Stomach (tissue), 9 donors: ENCODE results near the gene PAH. TPM values are rescaled to one million over a fixed set of nuclear protein-coding genes. Genes with fewer than 3 reads are reported as not detected.

ENCODE experiments used
- DNase-seq, 2 donors: peaks; one replicate each; pipeline versions ENCODE4 v3.0.0 to v3.0.0-alpha.2; 2013 to 2019
- H3K27ac ChIP-seq, 5 donors: fragments of 200-600 bp in 4 of 5; sonication (generic) in 4 of 5; one replicate each; pipeline ENCODE4 v1.5.1; 2013 to 2019; ENCODE audit warnings: mild to moderate bottlenecking in 1 of 5, moderate library complexity in 1 of 5
- H3K27me3 ChIP-seq, 3 donors: fragments of 200-600 bp; sonication (generic); one replicate each; pipeline ENCODE4 v1.5.1; 2017 to 2019; ENCODE audit warnings: mixed run types in 1 of 3
- H3K36me3 ChIP-seq, 4 donors: fragments of 200-600 bp; sonication (generic); 1 replicate in 3 of 4; 2 replicates in 1 of 4; pipeline ENCODE4 v1.5.1; 2016 to 2019
- H3K4me1 ChIP-seq, 4 donors: fragments of 200-600 bp; sonication (generic); one replicate each; pipeline ENCODE4 v1.5.1; 2016 to 2019
- H3K4me3 ChIP-seq, 4 donors: fragments of 200-600 bp; sonication (generic) in 3 of 4; one replicate each; pipeline ENCODE4 v1.5.1; 2016 to 2019; ENCODE audit warnings: mild to moderate bottlenecking in 1 of 4
- H3K9me3 ChIP-seq, 4 donors: fragments of 200-600 bp; sonication (generic); one replicate each; pipeline ENCODE4 v1.5.1; 2016 to 2019
- CTCF ChIP-seq, 7 experiments: fragments of 450-650 bp in 4 of 7; fragments of 200-600 bp in 3 of 7; sonication (generic) in 3 of 7; IDR thresholded peaks; one replicate each; pipeline ENCODE4 v1.5.1; 2016 to 2019; ENCODE audit warnings: antibody characterized with exemption in 7 of 7, control low read depth in 2 of 7, mild to moderate bottlenecking in 1 of 7
- EP300 ChIP-seq: sonication (generic); formaldehyde crosslinking; IDR thresholded peaks from one replicate; pipeline ENCODE4 v1.6.1; 2017; ENCODE audit warnings: antibody characterized with exemption
- POLR2A ChIP-seq, 4 donors: fragments of 450-650 bp; IDR thresholded peaks; one replicate each; pipeline ENCODE4 v1.6.1; 2016; ENCODE audit warnings: antibody characterized with exemption in 4 of 4, control low read depth in 2 of 4, mild to moderate bottlenecking in 1 of 4, moderate library complexity in 1 of 4
- POLR2AphosphoS5 ChIP-seq, 3 donors: sonication (generic); formaldehyde crosslinking; IDR thresholded peaks; one replicate each; pipeline ENCODE4 v1.6.1; 2016; ENCODE audit warnings: antibody characterized with exemption in 3 of 3
- WGBS, 5 donors: extraction: QIAGEN DNeasy Blood & Tissue Kit in 3 of 5; methylation state at CpG; one replicate each; pipeline versions ENCODE4 v1.1.5 to v1.1.7; 2013 to 2018; 5-methylcytosine and 5-hydroxymethylcytosine counted together
- intact Hi-C: fragments of 100-400 bp; cut with DNase I; formaldehyde crosslinking; loops from one replicate; pipeline ENCODE4 v1.15.1; 2023; ENCODE audit warnings: low total_unique reads
- polyA plus RNA-seq, 3 donors: library from polyadenylated mRNA; stranded (reverse); fragments of 200-250 nt; gene quantifications; one replicate each; pipeline ENCODE4 v1.2.3, GENCODE V29; 2013
- total RNA-seq, 5 donors: library from RNA; depleted of rRNA; stranded (reverse); fragments of >200 nt; gene quantifications; one replicate each; pipeline versions ENCODE4 v1.1.0 to v1.2.3, GENCODE V29; 2014 to 2016
- donor health status: healthy with polysubstance abuse.
- donor health status: Bipolar disorder and iron deficiency.
- donor health status: healthy.

PAH gene
- total and polyA plus RNA-seq, 8 donors = 0.08 to 1.1 TPM; not detected in 6

GRCh38 chr12:102961466-102961855 lies 44.4 kb upstream of the PAH start:
- Histone ChIP-seq H3K27ac (no peak overlapping the region), H3K9me3 (peaks cover 6 to 11% (median 9%) of the 10 kb centered on the region in 4 donors), H3K36me3 (no peaks in the 10 kb centered on the region), H3K4me3 (no peak overlapping the region), H3K4me1 (peaks cover 25 to 48% (median 39%) of the 10 kb centered on the region in 4 donors), H3K27me3 (peaks cover 24 to 99% (median 84%) of the 10 kb centered on the region in 3 donors)
- TF ChIP-seq POLR2AphosphoS5 (IDR thresholded peaks at IDR 0.05) (no peak), POLR2A (IDR thresholded peaks at IDR 0.05) (no peak), CTCF (IDR thresholded peaks at IDR 0.05) (no peak), EP300 (no peak)
- WGBS, 5 donors = 8 to 15% (median 12%) methylated on average over 8 of the region's 8 CpGs
- intact Hi-C loops = no loop called here
- DNase-seq = no peak

GRCh38 chr12:102960766-102961465 lies 43.9 kb upstream of the PAH start:
- intact Hi-C loops = no loop called here
- H3K4me1 ChIP-seq = peaks cover 25 to 53% (median 44%) of the 10 kb centered on the region in 4 donors
- H3K27ac ChIP-seq = no peak overlapping the region
- no peak for DNase-seq
- H3K4me3 ChIP-seq = no peak overlapping the region
- H3K9me3 ChIP-seq = peaks cover 6 to 11% (median 9%) of the 10 kb centered on the region in 4 donors
- peaks cover 24 to 99% (median 84%) of the 10 kb centered on the region in 3 donors for H3K27me3 ChIP-seq
- 7 to 14% (median 11%) methylated on average over 19 of the region's 19 CpGs for WGBS, 5 donors
- H3K36me3 ChIP-seq = no peaks in the 10 kb centered on the region
- TF ChIP-seq POLR2AphosphoS5 (IDR thresholded peaks at IDR 0.05) = no peak
- TF ChIP-seq POLR2A (IDR thresholded peaks at IDR 0.05) = no peak
- no peak for TF ChIP-seq CTCF (IDR thresholded peaks at IDR 0.05)
- TF ChIP-seq EP300 = no peak

- Histone ChIP-seq H3K36me3 (no peaks in the 10 kb centered on the region), H3K9me3 (peaks cover 6 to 11% (median 9%) of the 10 kb centered on the region in 4 donors), H3K4me3 (no peak overlapping the region), H3K27ac (no peak overlapping the region), H3K27me3 (peaks cover 24 to 99% (median 86%) of the 10 kb centered on the region in 3 donors), H3K4me1 (peaks cover 17 to 41% (median 33%) of the 10 kb centered on the region in 4 donors)
- no peak for DNase-seq
- WGBS, 5 donors = 13 to 25% (median 20%) methylated on average over 14 of the region's 14 CpGs
- intact Hi-C loops = loop anchor here (10.0 kb wide), 1 partner anchor 545 kb away; no protein-coding TSS in a partner anchor
- TF ChIP-seq POLR2A (IDR thresholded peaks at IDR 0.05) (no peak), CTCF (IDR thresholded peaks at IDR 0.05) (no peak), POLR2AphosphoS5 (IDR thresholded peaks at IDR 0.05) (no peak), EP300 (no peak)
These were observed 42.3 kb upstream of the PAH start for GRCh38 chr12:102959391-102959790.

GRCh38 chr12:102958830-102959176 lies 41.8 kb upstream of the PAH start:
- intact Hi-C loops = loop anchor here (10.0 kb wide), 1 partner anchor 546 kb away; no protein-coding TSS in a partner anchor
- peak overlapping the region in 3 of 4 donors; percentile 38 to 53 (median 39) for H3K4me3 ChIP-seq
- H3K27me3 ChIP-seq = peaks cover 24 to 99% (median 88%) of the 10 kb centered on the region in 3 donors

More at GRCh38 chr12:102958830-102959176, 41.8 kb upstream of the PAH start:
- WGBS, 5 donors = 2 to 27% (median 9%) methylated on average over 5 to 15 of the region's 15 CpGs
- H3K36me3 ChIP-seq = no peaks in the 10 kb centered on the region
- peaks cover 17 to 41% (median 33%) of the 10 kb centered on the region in 4 donors for H3K4me1 ChIP-seq
- no peak for DNase-seq
- TF ChIP-seq CTCF (IDR thresholded peaks at IDR 0.05) = no peak
- no peak for TF ChIP-seq POLR2AphosphoS5 (IDR thresholded peaks at IDR 0.05)
- H3K9me3 ChIP-seq = peaks cover 5 to 7% (median 5%) of the 10 kb centered on the region in 4 donors
- H3K27ac ChIP-seq = no peak overlapping the region
